ENCODE measurements around the gene COX18.

DNA sequence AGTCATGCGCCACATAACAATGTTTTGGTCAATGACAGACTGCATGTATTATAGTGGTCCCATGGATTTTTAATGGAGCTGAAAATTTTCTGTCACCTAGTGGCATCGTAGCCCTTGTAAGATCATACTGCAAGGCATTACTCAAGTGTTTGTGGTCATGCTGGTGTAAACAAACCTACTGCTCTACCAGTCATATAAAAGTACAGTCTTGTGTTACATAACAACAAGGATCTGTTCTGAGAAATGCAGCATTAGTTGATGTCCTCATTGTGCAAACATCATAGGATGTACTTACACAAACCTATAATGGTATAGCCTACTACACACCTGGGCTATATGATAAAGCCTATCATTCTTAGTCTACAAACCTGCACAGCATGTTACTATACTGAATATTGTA, 34.6 kb downstream of the COX18 start:
- TF ChIP-seq, protein P1, sequence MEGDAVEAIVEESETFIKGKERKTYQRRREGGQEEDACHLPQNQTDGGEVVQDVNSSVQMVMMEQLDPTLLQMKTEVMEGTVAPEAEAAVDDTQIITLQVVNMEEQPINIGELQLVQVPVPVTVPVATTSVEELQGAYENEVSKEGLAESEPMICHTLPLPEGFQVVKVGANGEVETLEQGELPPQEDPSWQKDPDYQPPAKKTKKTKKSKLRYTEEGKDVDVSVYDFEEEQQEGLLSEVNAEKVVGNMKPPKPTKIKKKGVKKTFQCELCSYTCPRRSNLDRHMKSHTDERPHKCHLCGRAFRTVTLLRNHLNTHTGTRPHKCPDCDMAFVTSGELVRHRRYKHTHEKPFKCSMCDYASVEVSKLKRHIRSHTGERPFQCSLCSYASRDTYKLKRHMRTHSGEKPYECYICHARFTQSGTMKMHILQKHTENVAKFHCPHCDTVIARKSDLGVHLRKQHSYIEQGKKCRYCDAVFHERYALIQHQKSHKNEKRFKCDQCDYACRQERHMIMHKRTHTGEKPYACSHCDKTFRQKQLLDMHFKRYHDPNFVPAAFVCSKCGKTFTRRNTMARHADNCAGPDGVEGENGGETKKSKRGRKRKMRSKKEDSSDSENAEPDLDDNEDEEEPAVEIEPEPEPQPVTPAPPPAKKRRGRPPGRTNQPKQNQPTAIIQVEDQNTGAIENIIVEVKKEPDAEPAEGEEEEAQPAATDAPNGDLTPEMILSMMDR (IDR thresholded peaks at IDR 0.05), result no peak
- TF ChIP-seq POLR2A (IDR thresholded peaks at IDR 0.05), result no peak
